Brain microvascular endothelial cell (primary cell): Measurements from ENCODE around the gene A1BG.
"Not testable (repeated sequence)": the region's sequence is repeated elsewhere in the genome, so short reads cannot be mapped to it uniquely, and the experiment has no call there.

Source experiments
- DNase-seq: peaks from one replicate; pipeline ENCODE4 v3.0.0-alpha.2; 2020
- H3K27ac ChIP-seq: fragments of 250-450 bp; sonication (Bioruptor Pico); 2 replicates; pipeline ENCODE4 v1.5.1; 2020; ENCODE audit warnings: mild to moderate bottlenecking, moderate library complexity
- H3K27me3 ChIP-seq: fragments of 250-450 bp; sonication (Bioruptor Pico); replicated peaks from 2 replicates; pipeline ENCODE4 v1.5.1; 2020; ENCODE audit warnings: mild to moderate bottlenecking
- H3K36me3 ChIP-seq: fragments of 250-450 bp; sonication (Bioruptor Pico); replicated peaks from 2 replicates; pipeline ENCODE4 v1.5.1; 2020; ENCODE audit warnings: mild to moderate bottlenecking
- H3K4me3 ChIP-seq: 2 replicates; pipeline ENCODE4 v1.5.1; 2011; ENCODE audit warnings: low read depth, mild to moderate bottlenecking, control low read depth, low read length, moderate library complexity
- in situ Hi-C: cut with HindIII; loops from 2 replicates; pipeline ENCODE4 v1.10.0; 2017; ENCODE audit warnings: low sequenced_read_pairs, low pct_ligation_motif_present
- TF ChIP-seq, protein P1 (sequence below): IDR thresholded peaks from 2 replicates; pipeline ENCODE4 v1.5.1; 2011; ENCODE audit warnings: low read depth, mild to moderate bottlenecking, moderate library complexity, low read length, control low read depth, inconsistent platforms; ENCODE audit errors: missing control alignments

The A1BG gene

DNA sequence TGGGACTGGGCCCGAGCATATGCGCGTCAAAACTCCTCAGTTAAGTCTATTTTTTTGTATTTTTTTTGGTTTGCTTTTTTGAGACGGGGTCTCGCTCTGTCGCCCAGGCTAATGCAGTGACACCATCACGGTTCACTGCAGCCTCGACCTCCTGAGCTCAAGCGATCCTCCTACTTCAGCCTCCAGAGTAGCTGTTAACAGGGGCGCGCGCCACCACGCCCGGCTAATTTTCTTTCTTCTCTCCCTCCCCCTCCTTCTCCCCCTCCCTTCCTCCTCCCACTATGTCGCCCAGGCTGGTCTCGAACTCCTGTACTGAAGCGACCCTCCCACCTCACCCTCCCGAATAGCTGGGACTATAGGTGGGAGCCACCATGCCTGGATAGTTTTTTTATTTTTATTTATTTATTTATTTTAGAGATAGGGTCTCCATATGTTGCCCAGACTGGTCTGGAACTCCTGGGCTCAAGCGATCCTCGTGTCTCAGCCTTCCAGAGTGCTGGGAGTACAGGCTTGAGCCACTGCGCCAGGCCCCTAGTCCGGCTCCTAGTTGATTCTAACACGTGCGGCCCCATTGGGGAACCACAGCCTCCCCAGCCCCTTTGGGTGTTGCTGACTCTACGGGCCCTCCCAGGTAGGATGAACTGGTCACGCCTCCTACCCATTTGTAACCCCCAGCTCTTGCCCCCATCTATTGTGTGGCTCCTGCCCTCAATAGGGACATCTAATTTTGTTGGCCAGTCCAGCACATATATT, 28.3 kb upstream of the A1BG start:
- TF ChIP-seq, protein P1, sequence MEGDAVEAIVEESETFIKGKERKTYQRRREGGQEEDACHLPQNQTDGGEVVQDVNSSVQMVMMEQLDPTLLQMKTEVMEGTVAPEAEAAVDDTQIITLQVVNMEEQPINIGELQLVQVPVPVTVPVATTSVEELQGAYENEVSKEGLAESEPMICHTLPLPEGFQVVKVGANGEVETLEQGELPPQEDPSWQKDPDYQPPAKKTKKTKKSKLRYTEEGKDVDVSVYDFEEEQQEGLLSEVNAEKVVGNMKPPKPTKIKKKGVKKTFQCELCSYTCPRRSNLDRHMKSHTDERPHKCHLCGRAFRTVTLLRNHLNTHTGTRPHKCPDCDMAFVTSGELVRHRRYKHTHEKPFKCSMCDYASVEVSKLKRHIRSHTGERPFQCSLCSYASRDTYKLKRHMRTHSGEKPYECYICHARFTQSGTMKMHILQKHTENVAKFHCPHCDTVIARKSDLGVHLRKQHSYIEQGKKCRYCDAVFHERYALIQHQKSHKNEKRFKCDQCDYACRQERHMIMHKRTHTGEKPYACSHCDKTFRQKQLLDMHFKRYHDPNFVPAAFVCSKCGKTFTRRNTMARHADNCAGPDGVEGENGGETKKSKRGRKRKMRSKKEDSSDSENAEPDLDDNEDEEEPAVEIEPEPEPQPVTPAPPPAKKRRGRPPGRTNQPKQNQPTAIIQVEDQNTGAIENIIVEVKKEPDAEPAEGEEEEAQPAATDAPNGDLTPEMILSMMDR = no peak

DNA sequence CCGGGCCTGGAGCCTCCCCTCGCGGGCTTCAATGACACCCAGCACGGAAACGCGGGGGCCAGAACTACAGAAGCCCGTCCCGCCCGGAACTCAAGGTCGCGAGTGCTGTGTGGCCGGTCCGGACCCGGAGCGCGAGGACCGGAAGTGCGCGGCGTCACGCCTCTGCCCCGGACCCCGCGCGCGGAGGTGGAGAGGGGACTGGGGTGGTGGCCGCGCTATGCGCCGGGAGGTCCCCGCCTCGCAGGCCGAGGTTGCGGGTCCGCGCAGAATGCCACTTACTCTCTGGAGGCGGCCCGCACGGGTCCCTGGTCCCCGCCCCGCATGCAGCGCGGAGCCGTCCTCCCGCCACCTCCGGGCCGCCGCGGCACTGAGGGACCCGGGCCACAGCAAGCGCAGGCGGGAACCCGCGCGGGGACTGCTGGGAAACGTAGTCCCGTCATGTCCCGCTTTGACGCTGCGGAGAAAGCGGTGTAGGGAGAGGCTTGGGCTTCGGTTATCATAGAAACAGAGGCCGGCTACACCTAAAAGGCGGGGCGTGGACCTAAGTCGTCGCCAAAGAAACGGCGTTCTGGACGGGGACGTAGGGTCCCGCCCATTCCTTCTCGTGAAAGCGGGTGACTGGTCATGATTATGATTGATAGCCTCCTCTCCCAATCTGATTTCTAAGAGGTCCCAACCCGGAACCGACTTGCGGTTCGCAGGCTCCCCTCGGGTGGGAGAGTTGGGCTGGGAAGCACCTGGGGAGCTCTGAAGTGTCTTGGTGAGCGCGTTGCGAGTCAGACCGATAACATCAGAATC, 27.6 kb upstream of the A1BG start, which contains the start of gene ZNF837:
TSS of gene ZNF837 (minus strand) at position 369 of the 798 bp plus-strand sequence. CDS start 11,698 bp downstream, outside the sequence.
- Histone ChIP-seq H3K36me3 (no peaks in the 10 kb centered on the region), H3K4me3 (peak within 1 kb of the TSS; percentile 77), H3K27ac (peak within 1 kb of the TSS; percentile 67), H3K27me3 (no peaks in the 10 kb centered on the region)
- in situ Hi-C loops = no loop called here
- peak; percentile 100 for DNase-seq
- TF ChIP-seq, protein P1 = no peak

More for the DNA sequence above, 28.3 kb upstream of the A1BG start:
- Histone ChIP-seq H3K27ac (peak overlapping the region; percentile 67), H3K4me3 (peak overlapping the region; percentile 77), H3K27me3 (no peaks in the 10 kb centered on the region), H3K36me3 (no peaks in the 10 kb centered on the region)
- DNase-seq = no peak
- in situ Hi-C loops = no loop called here

DNA sequence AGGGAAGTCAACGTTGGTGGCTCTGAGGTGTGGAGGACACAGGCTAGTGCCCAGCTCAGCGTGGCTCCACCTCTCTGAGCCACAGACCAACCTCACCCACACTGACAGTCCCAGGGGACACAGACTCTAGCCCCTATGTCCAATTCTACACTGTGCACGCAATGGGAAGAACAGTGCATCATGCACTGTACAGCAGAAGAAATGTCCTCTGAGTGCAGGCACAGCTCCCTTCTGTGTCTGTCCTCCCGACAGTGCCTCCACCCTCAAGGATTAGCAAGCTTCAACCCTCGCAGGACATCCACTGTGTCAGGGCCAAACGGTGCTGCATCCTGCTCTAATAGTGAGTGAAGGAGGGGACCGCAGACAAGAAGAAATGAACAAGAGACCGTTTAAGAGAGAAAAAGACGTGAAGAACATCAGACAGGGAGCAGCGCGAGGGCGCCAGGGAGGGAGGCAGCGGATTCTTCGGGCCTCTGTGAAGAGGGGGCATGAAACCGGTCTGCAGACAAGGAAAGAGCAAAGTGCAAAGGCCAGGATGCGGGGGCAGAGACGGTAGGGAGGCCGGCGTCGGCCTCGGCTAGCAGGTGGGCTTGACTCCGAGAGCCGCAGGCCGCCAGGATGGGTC, 26.9 kb upstream of the A1BG start:
- Histone ChIP-seq H3K27me3 (no peaks in the 10 kb centered on the region), H3K27ac (peak overlapping the region; percentile 67), H3K4me3 (peak overlapping the region; percentile 77), H3K36me3 (no peaks in the 10 kb centered on the region)
- TF ChIP-seq, protein P1 = no peak
- peak; percentile 18 for DNase-seq
- in situ Hi-C loops = no loop called here

DNA sequence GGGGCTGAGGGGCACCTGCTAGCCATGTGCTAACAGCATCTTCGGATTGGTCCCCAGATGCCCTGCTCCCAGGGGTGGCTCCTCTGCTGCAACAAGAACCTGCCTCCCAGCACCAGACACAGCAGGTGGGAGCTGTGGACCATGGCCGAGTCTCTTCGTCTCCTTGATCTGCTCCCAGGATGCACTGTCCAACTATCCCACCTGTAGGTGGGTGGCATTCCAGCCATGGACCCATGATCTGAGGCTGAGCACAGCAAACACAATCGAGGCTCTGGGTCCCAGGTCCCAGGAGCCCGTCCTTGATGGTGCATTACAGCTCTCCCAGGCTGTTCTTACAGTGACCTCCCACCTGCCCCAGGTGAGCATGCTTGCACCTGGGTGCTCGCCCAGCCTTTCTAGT, 26.0 kb upstream of the A1BG start:
- Histone ChIP-seq H3K27ac (no peak overlapping the region), H3K27me3 (no peaks in the 10 kb centered on the region), H3K4me3 (no peak overlapping the region), H3K36me3 (no peaks in the 10 kb centered on the region)
- DNase-seq = no peak
- TF ChIP-seq, protein P1 = no peak
- in situ Hi-C loops = no loop called here

DNA sequence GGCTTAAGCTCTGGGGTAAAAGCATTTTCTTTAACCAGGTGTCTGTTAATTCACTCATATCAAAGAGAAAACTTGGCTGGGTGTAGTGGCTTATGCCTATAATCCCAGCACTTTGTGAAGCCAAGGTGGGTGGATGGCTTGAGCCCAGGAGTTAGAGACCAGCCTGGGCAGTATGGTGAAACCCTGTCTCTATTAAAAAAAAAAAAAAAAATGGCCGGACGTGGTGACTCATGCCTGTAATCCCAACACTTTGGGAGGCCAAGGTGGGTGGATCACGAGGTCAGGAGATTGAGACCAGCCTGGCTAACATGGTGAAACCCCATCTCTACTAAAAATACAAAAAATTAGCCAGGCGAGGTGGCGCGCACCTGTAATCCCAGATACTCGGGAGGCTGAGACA, 23.4 kb upstream of the A1BG start:
- H3K4me3 ChIP-seq, H3K27ac ChIP-seq, in situ Hi-C loops, DNase-seq, H3K27me3 ChIP-seq, H3K36me3 ChIP-seq: not testable (repeated sequence)

DNA sequence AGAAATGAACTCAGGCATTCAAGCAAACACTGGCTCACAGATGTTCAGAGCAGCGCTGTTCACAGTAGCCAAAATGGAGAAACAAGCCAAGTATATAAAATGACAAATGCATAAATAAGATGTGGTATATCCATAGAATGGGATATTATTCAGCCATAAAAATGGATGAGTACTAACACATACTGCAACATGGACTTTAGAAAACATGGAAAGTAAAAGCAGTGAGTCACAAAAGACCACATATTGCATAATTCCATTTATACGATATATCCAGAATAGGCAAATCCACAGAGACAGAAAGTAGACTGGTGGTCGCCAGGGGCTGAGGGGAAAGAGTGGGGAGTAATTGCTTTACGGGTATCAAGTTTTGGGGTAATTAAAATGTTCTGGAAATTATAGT, 20.9 kb upstream of the A1BG start:
- no peak for DNase-seq

More for the DNA sequence above, 20.9 kb upstream of the A1BG start:
- in situ Hi-C loops = no loop called here
- Histone ChIP-seq H3K27me3 (no peaks in the 10 kb centered on the region), H3K27ac (no peak overlapping the region), H3K4me3 (no peak overlapping the region), H3K36me3 (no peaks in the 10 kb centered on the region)
- TF ChIP-seq, protein P1 = no peak
